RWPE2 (cell line): Measurements from ENCODE around the gene PNMA5.

Experiments used
- ATAC-seq: fragments of 200-7000 bp; cut with Tn5 transposase; 3 replicates; pipeline ENCODE4 v1.9.1; 2021; ENCODE audit warnings: low read depth
- DNase-seq: peaks from one replicate; pipeline ENCODE4 v3.0.0-alpha.2; 2020; ENCODE audit warnings: low spot score
- H3K27ac ChIP-seq: fragments of 450-650 bp; 2 replicates; pipeline ENCODE4 v1.5.1; 2017; ENCODE audit warnings: mild to moderate bottlenecking; ENCODE audit not compliant: poor library complexity, severe bottlenecking
- H3K27me3 ChIP-seq: fragments of 250-450 bp; sonication (Bioruptor Pico); 2 replicates; pipeline ENCODE4 v1.5.1; 2021; ENCODE audit warnings: mild to moderate bottlenecking, moderate library complexity; ENCODE audit not compliant: insufficient read depth, poor library complexity, severe bottlenecking
- H3K36me3 ChIP-seq: fragments of 250-450 bp; sonication (Bioruptor Pico); 2 replicates; pipeline ENCODE4 v1.5.1; 2020; ENCODE audit warnings: low read depth, mild to moderate bottlenecking, moderate library complexity
- H3K4me1 ChIP-seq: fragments of 250-450 bp; sonication (Bioruptor Pico); 2 replicates; pipeline ENCODE4 v1.5.1; 2021; ENCODE audit warnings: mild to moderate bottlenecking, moderate library complexity; ENCODE audit not compliant: insufficient read depth, poor library complexity, severe bottlenecking
- H3K4me3 ChIP-seq: fragments of 250-450 bp; sonication (Bioruptor Pico); 2 replicates; pipeline ENCODE4 v1.5.1; 2021; ENCODE audit warnings: mild to moderate bottlenecking, moderate library complexity; ENCODE audit not compliant: severe bottlenecking
- H3K9me3 ChIP-seq: fragments of 250-450 bp; sonication (Bioruptor Pico); 2 replicates; pipeline ENCODE4 v1.5.1; 2021; ENCODE audit warnings: mild to moderate bottlenecking, moderate library complexity; ENCODE audit not compliant: severe bottlenecking
- CTCF ChIP-seq: fragments of 450-650 bp; IDR thresholded peaks from one replicate; pipeline ENCODE4 v1.5.1; 2017; ENCODE audit warnings: mild to moderate bottlenecking, moderate library complexity; ENCODE audit not compliant: poor library complexity, severe bottlenecking

The PNMA5 gene

GRCh38 chrX:152946681-152947080 lies 47.2 kb downstream of the PNMA5 start:
- no peak for DNase-seq
- no peak overlapping the region for H3K27ac ChIP-seq
- H3K36me3 ChIP-seq: peaks cover 38% of the 10 kb centered on the region
- no peak for ATAC-seq
- no peaks in the 10 kb centered on the region for H3K4me1 ChIP-seq
- no peaks in the 10 kb centered on the region for H3K27me3 ChIP-seq
- no peak for TF ChIP-seq CTCF
- H3K4me3 ChIP-seq: no peak overlapping the region
- no peaks in the 10 kb centered on the region for H3K9me3 ChIP-seq

GRCh38 chrX:152945021-152945979 lies 48.6 kb downstream of the PNMA5 start:
- ATAC-seq (no peak), DNase-seq (no peak)
- Histone ChIP-seq H3K27ac (no peak overlapping the region), H3K9me3 (no peaks in the 10 kb centered on the region), H3K27me3 (no peaks in the 10 kb centered on the region), H3K36me3 (peaks cover 32% of the 10 kb centered on the region), H3K4me1 (no peaks in the 10 kb centered on the region), H3K4me3 (no peak overlapping the region)
- TF ChIP-seq CTCF: no peak

GRCh38 chrX:152943826-152944225 lies 50.1 kb downstream of the PNMA5 start:
- no peak for TF ChIP-seq CTCF
- H3K36me3 ChIP-seq: peaks cover 32% of the 10 kb centered on the region
- no peak for ATAC-seq
- no peak for DNase-seq
- H3K9me3 ChIP-seq: no peaks in the 10 kb centered on the region
- H3K4me1 ChIP-seq: no peaks in the 10 kb centered on the region
- H3K27ac ChIP-seq: no peak overlapping the region
- no peak overlapping the region for H3K4me3 ChIP-seq
- no peaks in the 10 kb centered on the region for H3K27me3 ChIP-seq

GRCh38 chrX:152942077-152942442 lies 51.9 kb downstream of the PNMA5 start:
- Histone ChIP-seq H3K9me3 (no peaks in the 10 kb centered on the region), H3K36me3 (peaks cover 27% of the 10 kb centered on the region), H3K27me3 (no peaks in the 10 kb centered on the region), H3K4me1 (no peaks in the 10 kb centered on the region), H3K4me3 (peak overlapping the region; percentile 51), H3K27ac (peak overlapping the region; percentile 45)
- ATAC-seq: no peak
- no peak for DNase-seq
- no peak for TF ChIP-seq CTCF
